ENCODE results near the gene HNRNPC. TPM values are rescaled to one million over a fixed set of nuclear protein-coding genes. Genes with fewer than 3 reads are reported as not detected.
"Not testable (repeated sequence)": the region's sequence is repeated elsewhere in the genome, so short reads cannot be mapped to it uniquely, and the experiment has no call there.

HNRNPC gene
- total RNA-seq, 2 experiments from 2014 or later, result 897 to 1,000 TPM

GRCh38 chr14:21287168-21287567, 17.9 kb upstream of the HNRNPC start:
- Histone ChIP-seq H3K4me3 (ENCODE audit: low read depth, low read length, poor library complexity, severe bottlenecking) (no peak overlapping the region), H2AFZ (ENCODE audit: low read length) (no peak overlapping the region), H3K36me3 (ENCODE audit: insufficient read depth, low read length) (no peaks in the 10 kb centered on the region), H3K4me1 (ENCODE audit: insufficient read depth, low read length, poor library complexity, severe bottlenecking) (peaks cover 15% of the 10 kb centered on the region), H3K4me2 (ENCODE audit: low read length) (no peak overlapping the region), H3K79me2 (ENCODE audit: insufficient read depth, low read depth, low read length) (no peaks in the 10 kb centered on the region), H4K20me1 (ENCODE audit: insufficient read depth, low read length) (no peaks in the 10 kb centered on the region), H3K9me2 (ENCODE audit: insufficient read depth, low read length) (no peaks in the 10 kb centered on the region), H3K9me3 (ENCODE audit: low read length) (no peaks in the 10 kb centered on the region), H3K27ac (ENCODE audit: low read depth, low read length, poor library complexity, severe bottlenecking) (no peak overlapping the region)
- POLR2A ChIA-PET, result interaction anchor here (0.5 kb wide), 1 partner anchor 14 kb away, joined by 3 read pairs; no protein-coding TSS in a partner anchor
- CTCF ChIA-PET (ENCODE audit: unreplicated experiment), result no interaction called here
- intact Hi-C loops (cut with micrococcal nuclease; ENCODE audit: unreplicated experiment), result no loop called here
- BruUV-seq (replicated peaks), result no TSS peak
- DNase-seq (ENCODE audit: low spot score), result no peak
- TF ChIP-seq EZH2phosphoT487 (IDR thresholded peaks at IDR 0.05; ENCODE audit: borderline replicate concordance, low read depth, low read length) (no peak), CTCF (conservative IDR thresholded peaks at IDR 0.05; ENCODE audit: low read length) (no peak)

GRCh38 chr14:21286516-21286915, 17.3 kb upstream of the HNRNPC start:
- DNase-seq (ENCODE audit: low spot score); H3K27ac ChIP-seq (ENCODE audit: low read depth, low read length, poor library complexity, severe bottlenecking); BruUV-seq (replicated peaks); H3K4me2 ChIP-seq (ENCODE audit: low read length); H3K79me2 ChIP-seq (ENCODE audit: insufficient read depth, low read depth, low read length); H3K9me2 ChIP-seq (ENCODE audit: insufficient read depth, low read length); H3K36me3 ChIP-seq (ENCODE audit: insufficient read depth, low read length); intact Hi-C loops (cut with micrococcal nuclease; ENCODE audit: unreplicated experiment); H4K20me1 ChIP-seq (ENCODE audit: insufficient read depth, low read length); H3K9me3 ChIP-seq (ENCODE audit: low read length); CTCF ChIA-PET (ENCODE audit: unreplicated experiment); H2AFZ ChIP-seq (ENCODE audit: low read length); H3K4me3 ChIP-seq (ENCODE audit: low read depth, low read length, poor library complexity, severe bottlenecking): not testable (repeated sequence)
- POLR2A ChIA-PET, result interaction anchor here (0.5 to 1.1 kb wide), 2 partner anchors 12 to 13 kb away, joined by 3 read pairs; no protein-coding TSS in a partner anchor
- H3K4me1 ChIP-seq (ENCODE audit: insufficient read depth, low read length, poor library complexity, severe bottlenecking), result peaks cover 15% of the 10 kb centered on the region

- intact Hi-C loops (cut with micrococcal nuclease; ENCODE audit: unreplicated experiment); BruUV-seq (replicated peaks); H4K20me1 ChIP-seq (ENCODE audit: insufficient read depth, low read length); H3K9me3 ChIP-seq (ENCODE audit: low read length); H3K27ac ChIP-seq (ENCODE audit: low read depth, low read length, poor library complexity, severe bottlenecking); H3K4me3 ChIP-seq (ENCODE audit: low read depth, low read length, poor library complexity, severe bottlenecking); H3K9me2 ChIP-seq (ENCODE audit: insufficient read depth, low read length); H3K4me2 ChIP-seq (ENCODE audit: low read length); H3K4me1 ChIP-seq (ENCODE audit: insufficient read depth, low read length, poor library complexity, severe bottlenecking); H3K79me2 ChIP-seq (ENCODE audit: insufficient read depth, low read depth, low read length); CTCF ChIA-PET (ENCODE audit: unreplicated experiment); DNase-seq (ENCODE audit: low spot score); H2AFZ ChIP-seq (ENCODE audit: low read length); H3K36me3 ChIP-seq (ENCODE audit: insufficient read depth, low read length): not testable (repeated sequence)
- POLR2A ChIA-PET, result interaction anchor here (0.8 kb wide), 1 partner anchor 20 kb away, joined by 5 read pairs; no protein-coding TSS in a partner anchor
These were observed 12.7 kb upstream of the HNRNPC start for GRCh38 chr14:21281917-21282316.

GRCh38 chr14:21279783-21280182, 10.5 kb upstream of the HNRNPC start, which contains the start of gene RPGRIP1:
RPGRIP1 (plus strand) TSS chr14:21280083; CDS start chr14:21287977, 7,894 bp downstream.
- no peaks in the 10 kb centered on the region for H3K79me2 ChIP-seq (ENCODE audit: insufficient read depth, low read depth, low read length)
- no peak within 1 kb of the TSS for H3K27ac ChIP-seq (ENCODE audit: low read depth, low read length, poor library complexity, severe bottlenecking)
- H3K9me3 ChIP-seq (ENCODE audit: low read length), result no peaks in the 10 kb centered on the region
- H4K20me1 ChIP-seq (ENCODE audit: insufficient read depth, low read length), result no peaks in the 10 kb centered on the region
- POLR2A ChIA-PET, result interaction anchor here (0.7 to 0.9 kb wide), 2 partner anchors 15 to 64 kb away, joined by 3 to 9 read pairs; no protein-coding TSS in a partner anchor
- no peak within 1 kb of the TSS for H3K4me2 ChIP-seq (ENCODE audit: low read length)
- BruUV-seq (replicated peaks), result no TSS peak
- no peaks in the 10 kb centered on the region for H3K9me2 ChIP-seq (ENCODE audit: insufficient read depth, low read length)
- CTCF ChIA-PET (ENCODE audit: unreplicated experiment), result interaction anchor here (0.5 kb wide), 1 partner anchor 29 kb away, joined by 3 read pairs; no protein-coding TSS in a partner anchor
- intact Hi-C loops (cut with micrococcal nuclease; ENCODE audit: unreplicated experiment), result no loop called here
- TF ChIP-seq CTCF (conservative IDR thresholded peaks at IDR 0.05; ENCODE audit: low read length), result no peak
- TF ChIP-seq EZH2phosphoT487 (IDR thresholded peaks at IDR 0.05; ENCODE audit: borderline replicate concordance, low read depth, low read length), result no peak
- H3K4me3 ChIP-seq (ENCODE audit: low read depth, low read length, poor library complexity, severe bottlenecking), result no peak within 1 kb of the TSS
- DNase-seq (ENCODE audit: low spot score), result no peak
- no peaks in the 10 kb centered on the region for H3K36me3 ChIP-seq (ENCODE audit: insufficient read depth, low read length)
- no peak within 1 kb of the TSS for H2AFZ ChIP-seq (ENCODE audit: low read length)
- H3K4me1 ChIP-seq (ENCODE audit: insufficient read depth, low read length, poor library complexity, severe bottlenecking), result peaks cover 6% of the 10 kb centered on the region

Data from OCI-LY7 (cell line).